ENCODE data around the gene AIP. TPM values are rescaled to one million over a fixed set of nuclear protein-coding genes. Genes with fewer than 3 reads are reported as not detected.

Gene AIP
- total RNA-seq, 2 experiments from 2014 or later: 115 to 117 TPM

- Histone ChIP-seq H3K4me1 (ENCODE audit: insufficient read depth, low read length) (peaks cover 3% of the 10 kb centered on the region), H3K27me3 (ENCODE audit: control insufficient read depth in 1 of 2, insufficient read depth in 2 of 2, low read length in 2 of 2) (peaks cover 0 to 9% of the 10 kb centered on the region in 2 experiments), H3K9me3 (ENCODE audit: control insufficient read depth in 1 of 2, insufficient read depth in 1 of 2, low read length in 2 of 2) (no peaks in the 10 kb centered on the region), H3K4me3 (ENCODE audit: low read length) (no peak overlapping the region), H3K36me3 (ENCODE audit: insufficient read depth, low read length) (no peaks in the 10 kb centered on the region), H3K27ac (ENCODE audit: low read depth in 1 of 2, low read length in 2 of 2) (no peak overlapping the region)
- Mint-ChIP-seq H3K36me3 (ENCODE audit: low read depth) (no peaks in the 10 kb centered on the region), H3K27me3 (peaks cover 4% of the 10 kb centered on the region), H3K27ac (no peak overlapping the region), H3K4me3 (no peak overlapping the region), H3K9me3 (no peaks in the 10 kb centered on the region), H3K4me1 (ENCODE audit: low read depth) (peaks cover 2% of the 10 kb centered on the region)
- intact Hi-C loops (cut with DNase I, micrococcal nuclease): loop anchor here in 1 of 2 experiments (5.0 to 10.0 kb wide), 2 partner anchors 73 to 151 kb away; no protein-coding TSS in a partner anchor
- no peak for ATAC-seq (ENCODE audit: poor library complexity)
- ChIA-PET POLR2A (no interaction called here), CTCF (interaction anchor here (1.4 kb wide), 1 partner anchor 132 kb away, joined by 5 read pairs; no protein-coding TSS in a partner anchor)
- TF ChIP-seq, protein P1, sequence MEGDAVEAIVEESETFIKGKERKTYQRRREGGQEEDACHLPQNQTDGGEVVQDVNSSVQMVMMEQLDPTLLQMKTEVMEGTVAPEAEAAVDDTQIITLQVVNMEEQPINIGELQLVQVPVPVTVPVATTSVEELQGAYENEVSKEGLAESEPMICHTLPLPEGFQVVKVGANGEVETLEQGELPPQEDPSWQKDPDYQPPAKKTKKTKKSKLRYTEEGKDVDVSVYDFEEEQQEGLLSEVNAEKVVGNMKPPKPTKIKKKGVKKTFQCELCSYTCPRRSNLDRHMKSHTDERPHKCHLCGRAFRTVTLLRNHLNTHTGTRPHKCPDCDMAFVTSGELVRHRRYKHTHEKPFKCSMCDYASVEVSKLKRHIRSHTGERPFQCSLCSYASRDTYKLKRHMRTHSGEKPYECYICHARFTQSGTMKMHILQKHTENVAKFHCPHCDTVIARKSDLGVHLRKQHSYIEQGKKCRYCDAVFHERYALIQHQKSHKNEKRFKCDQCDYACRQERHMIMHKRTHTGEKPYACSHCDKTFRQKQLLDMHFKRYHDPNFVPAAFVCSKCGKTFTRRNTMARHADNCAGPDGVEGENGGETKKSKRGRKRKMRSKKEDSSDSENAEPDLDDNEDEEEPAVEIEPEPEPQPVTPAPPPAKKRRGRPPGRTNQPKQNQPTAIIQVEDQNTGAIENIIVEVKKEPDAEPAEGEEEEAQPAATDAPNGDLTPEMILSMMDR (IDR thresholded peaks at IDR 0.05): no peak
- no peak for DNase-seq
These were observed 31.3 kb downstream of the AIP start for GRCh38 chr11:67514116-67514515.

GRCh38 chr11:67516806-67517205, 34.0 kb downstream of the AIP start:
- H3K9me3 Mint-ChIP-seq: no peaks in the 10 kb centered on the region
- H3K4me3 Mint-ChIP-seq: no peak overlapping the region
- TF ChIP-seq, protein P1 (IDR thresholded peaks at IDR 0.05): no peak
- no peaks in the 10 kb centered on the region for H3K36me3 ChIP-seq (ENCODE audit: insufficient read depth, low read length)
- ChIA-PET CTCF (no interaction called here), POLR2A (no interaction called here)
- intact Hi-C loops (cut with DNase I, micrococcal nuclease): loop anchor here in 1 of 2 experiments (10.0 kb wide), 1 partner anchor 148 kb away; no protein-coding TSS in a partner anchor
- no peak overlapping the region for H3K27ac Mint-ChIP-seq
- H3K27ac ChIP-seq (ENCODE audit: low read depth in 1 of 2, low read length in 2 of 2): no peak overlapping the region
- ATAC-seq (ENCODE audit: poor library complexity): no peak
- H3K27me3 Mint-ChIP-seq: peaks cover 4% of the 10 kb centered on the region
- no peaks in the 10 kb centered on the region for H3K36me3 Mint-ChIP-seq (ENCODE audit: low read depth)
- no peaks in the 10 kb centered on the region for H3K9me3 ChIP-seq (ENCODE audit: control insufficient read depth in 1 of 2, insufficient read depth in 1 of 2, low read length in 2 of 2)
- H3K4me3 ChIP-seq (ENCODE audit: low read length): no peak overlapping the region
- H3K27me3 ChIP-seq (ENCODE audit: control insufficient read depth in 1 of 2, insufficient read depth in 2 of 2, low read length in 2 of 2): peaks cover 0 to 5% of the 10 kb centered on the region in 2 experiments
- DNase-seq: no peak
- no peaks in the 10 kb centered on the region for H3K4me1 Mint-ChIP-seq (ENCODE audit: low read depth)
- no peaks in the 10 kb centered on the region for H3K4me1 ChIP-seq (ENCODE audit: insufficient read depth, low read length)

DNA sequence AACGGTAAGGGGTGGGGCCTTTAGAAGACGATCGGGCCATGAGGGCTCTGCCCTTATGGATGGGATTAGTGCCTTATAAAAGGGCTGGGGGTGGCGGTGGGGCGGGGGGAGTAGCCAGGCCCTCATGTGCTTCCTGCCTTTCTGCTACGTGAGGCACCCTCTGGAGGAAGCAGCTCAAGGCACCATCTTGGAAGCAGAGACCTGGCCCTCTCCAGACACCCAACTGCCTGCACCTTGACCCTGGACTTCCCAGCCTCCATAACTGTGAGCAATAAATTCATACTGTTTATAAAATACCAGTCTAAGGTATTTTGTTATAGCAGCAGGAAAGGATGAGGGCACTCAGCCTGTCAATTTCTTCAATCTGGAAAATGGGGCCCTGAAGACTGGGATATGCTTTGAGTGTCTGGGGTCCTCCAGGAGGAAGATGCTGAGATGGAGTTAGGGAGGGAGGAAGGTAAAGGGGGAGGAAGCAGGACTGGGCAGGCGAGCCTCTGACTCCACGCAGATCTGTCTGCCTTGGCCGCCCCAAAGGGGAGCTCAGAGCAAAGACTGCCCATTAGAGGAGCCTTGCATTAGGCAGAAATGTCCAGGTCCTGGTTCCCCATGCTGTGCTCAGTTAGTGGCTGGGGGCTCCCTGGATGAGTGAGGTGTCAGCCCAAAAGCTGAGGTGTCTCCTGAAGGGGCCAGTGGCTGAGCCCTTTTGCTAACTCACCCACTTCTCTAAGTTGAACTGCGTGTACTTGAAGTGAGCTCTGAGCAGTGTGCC, 35.1 kb downstream of the AIP start:
- TF ChIP-seq, protein P1 (IDR thresholded peaks at IDR 0.05): no peak
- Histone ChIP-seq H3K4me1 (ENCODE audit: insufficient read depth, low read length) (no peaks in the 10 kb centered on the region), H3K4me3 (ENCODE audit: low read length) (no peak overlapping the region), H3K27me3 (ENCODE audit: control insufficient read depth in 1 of 2, insufficient read depth in 2 of 2, low read length in 2 of 2) (no peaks in the 10 kb centered on the region), H3K27ac (ENCODE audit: low read depth in 1 of 2, low read length in 2 of 2) (no peak overlapping the region), H3K36me3 (ENCODE audit: insufficient read depth, low read length) (no peaks in the 10 kb centered on the region), H3K9me3 (ENCODE audit: control insufficient read depth in 1 of 2, insufficient read depth in 1 of 2, low read length in 2 of 2) (no peaks in the 10 kb centered on the region)
- H3K4me3 Mint-ChIP-seq: no peak overlapping the region
- ATAC-seq (ENCODE audit: poor library complexity): no peak
- peaks cover 4% of the 10 kb centered on the region for H3K27me3 Mint-ChIP-seq
- H3K4me1 Mint-ChIP-seq (ENCODE audit: low read depth): no peaks in the 10 kb centered on the region
- no peaks in the 10 kb centered on the region for H3K36me3 Mint-ChIP-seq (ENCODE audit: low read depth)
- ChIA-PET CTCF (no interaction called here), POLR2A (no interaction called here)
- DNase-seq: no peak
- intact Hi-C loops (cut with DNase I, micrococcal nuclease): loop anchor here in 1 of 2 experiments (10.0 kb wide), 1 partner anchor 147 kb away; no protein-coding TSS in a partner anchor
- H3K9me3 Mint-ChIP-seq: no peaks in the 10 kb centered on the region
- no peak overlapping the region for H3K27ac Mint-ChIP-seq
